ENCODE measurements around the gene LRRC36. TPM values are rescaled to one million over a fixed set of nuclear protein-coding genes. Genes with fewer than 3 reads are reported as not detected.
"Not testable (repeated sequence)": the region's sequence is repeated elsewhere in the genome, so short reads cannot be mapped to it uniquely, and the experiment has no call there.

Gene LRRC36
- polyA plus RNA-seq, 1 experiment = not detected

GRCh38 chr16:67413978-67414911, 87.6 kb downstream of the LRRC36 start:
- POLR2A ChIA-PET = no interaction called here
- CTCF ChIA-PET = interaction anchor here (0.6 to 7.0 kb wide), 7 partner anchors 7 to 107 kb away, joined by 3 to 54 read pairs (median 4); no protein-coding TSS in a partner anchor
- no peak overlapping the region for H3K4me3 ChIP-seq (ENCODE audit: low read depth, low read length)
- DNase-seq (ENCODE audit: low read depth) = no peak
- no peaks in the 10 kb centered on the region; the same call in 1 of the 2 replicates for H3K27me3 ChIP-seq (ENCODE audit: control insufficient read depth, insufficient read depth, low read length)
- H3K36me3 ChIP-seq (ENCODE audit: control insufficient read depth, insufficient read depth, low read length) = no peaks in the 10 kb centered on the region
- TF ChIP-seq CTCF (IDR thresholded peaks at IDR 0.05; ENCODE audit: insufficient read depth, low read depth, low read length) = no peak

GRCh38 chr16:67415421-67415820, 88.8 kb downstream of the LRRC36 start:
- H3K36me3 ChIP-seq (ENCODE audit: control insufficient read depth, insufficient read depth, low read length); POLR2A ChIA-PET; H3K27me3 ChIP-seq (ENCODE audit: control insufficient read depth, insufficient read depth, low read length); DNase-seq (ENCODE audit: low read depth): not testable (repeated sequence)
- H3K4me3 ChIP-seq (ENCODE audit: low read depth, low read length) = peak overlapping the region; percentile 77
- CTCF ChIA-PET = interaction anchor here (0.7 to 7.0 kb wide), 4 partner anchors 8 to 66 kb away, joined by 3 to 54 read pairs (median 4); no protein-coding TSS in a partner anchor

- H3K36me3 ChIP-seq (ENCODE audit: control insufficient read depth, insufficient read depth, low read length) = no peaks in the 10 kb centered on the region
- H3K27me3 ChIP-seq (ENCODE audit: control insufficient read depth, insufficient read depth, low read length) = no peaks in the 10 kb centered on the region; the same call in 1 of the 2 replicates
- H3K4me3 ChIP-seq (ENCODE audit: low read depth, low read length) = peak within 1 kb of the TSS; percentile 77
- CTCF ChIA-PET = interaction anchor here (0.6 to 7.0 kb wide), 15 partner anchors 8 to 170 kb away, joined by 3 to 54 read pairs (median 4); partner anchors contain the start of genes ATP6V0D1 and TPPP3
- POLR2A ChIA-PET = no interaction called here
- 0 out of 2 replicates have a peak, but pooled peaks have one; percentile 27 for TF ChIP-seq CTCF (IDR thresholded peaks at IDR 0.05; ENCODE audit: insufficient read depth, low read depth, low read length)
- DNase-seq (ENCODE audit: low read depth) = no peak
Observed at GRCh38 chr16:67415872-67416793, 89.5 kb downstream of the LRRC36 start, which contains the start of gene ZDHHC1. TSS of gene ZDHHC1 (minus strand) at chr16:67416477. CDS start at chr16:67407775, 8,702 bp downstream.

GRCh38 chr16:67417333-67418061, 90.9 kb downstream of the LRRC36 start:
- ChIA-PET POLR2A (no interaction called here), CTCF (interaction anchor here (1.1 to 7.0 kb wide), 9 partner anchors 9 to 157 kb away, joined by 3 to 54 read pairs (median 5); partner anchors contain the start of gene ATP6V0D1)
- no peak for TF ChIP-seq CTCF (IDR thresholded peaks at IDR 0.05; ENCODE audit: insufficient read depth, low read depth, low read length)
- Histone ChIP-seq H3K4me3 (ENCODE audit: low read depth, low read length) (no peak overlapping the region), H3K36me3 (ENCODE audit: control insufficient read depth, insufficient read depth, low read length) (no peaks in the 10 kb centered on the region), H3K27me3 (ENCODE audit: control insufficient read depth, insufficient read depth, low read length) (no peaks in the 10 kb centered on the region; the same call in 1 of the 2 replicates)
- DNase-seq (ENCODE audit: low read depth) = no peak

- no peak overlapping the region for H3K4me3 ChIP-seq (ENCODE audit: low read depth, low read length)
Observed at GRCh38 chr16:67419502-67419901, 92.9 kb downstream of the LRRC36 start.

More at GRCh38 chr16:67419502-67419901, 92.9 kb downstream of the LRRC36 start:
- H3K36me3 ChIP-seq (ENCODE audit: control insufficient read depth, insufficient read depth, low read length) = no peaks in the 10 kb centered on the region
- ChIA-PET POLR2A (no interaction called here), CTCF (interaction anchor here (0.6 to 10.5 kb wide), 5 partner anchors 9 to 66 kb away, joined by 3 to 276 read pairs (median 3); no protein-coding TSS in a partner anchor)
- peaks cover 5% of the 10 kb centered on the region; the same call in 1 of the 2 replicates for H3K27me3 ChIP-seq (ENCODE audit: control insufficient read depth, insufficient read depth, low read length)
- DNase-seq (ENCODE audit: low read depth) = no peak
- TF ChIP-seq CTCF (IDR thresholded peaks at IDR 0.05; ENCODE audit: insufficient read depth, low read depth, low read length) = no peak
